D721Med (cell line): ENCODE measurements around the gene SLC10A3.

Experiments used
- DNase-seq: peaks from one replicate; pipeline ENCODE4 v3.0.0; 2011; ENCODE audit warnings: low spot score; ENCODE audit not compliant: insufficient read length
- FAIRE-seq: peaks from 2 replicates; lab custom pipeline; 2011; peaks lifted over from hg19 to GRCh38; lab: Jason Lieb, UNC
- TF ChIP-seq, protein P1 (sequence below): IDR thresholded peaks from 2 replicates; pipeline ENCODE4 v1.5.1; 2012; ENCODE audit warnings: mild to moderate bottlenecking, control low read depth; ENCODE audit not compliant: insufficient read depth; ENCODE audit errors: missing control alignments

The SLC10A3 gene

DNA sequence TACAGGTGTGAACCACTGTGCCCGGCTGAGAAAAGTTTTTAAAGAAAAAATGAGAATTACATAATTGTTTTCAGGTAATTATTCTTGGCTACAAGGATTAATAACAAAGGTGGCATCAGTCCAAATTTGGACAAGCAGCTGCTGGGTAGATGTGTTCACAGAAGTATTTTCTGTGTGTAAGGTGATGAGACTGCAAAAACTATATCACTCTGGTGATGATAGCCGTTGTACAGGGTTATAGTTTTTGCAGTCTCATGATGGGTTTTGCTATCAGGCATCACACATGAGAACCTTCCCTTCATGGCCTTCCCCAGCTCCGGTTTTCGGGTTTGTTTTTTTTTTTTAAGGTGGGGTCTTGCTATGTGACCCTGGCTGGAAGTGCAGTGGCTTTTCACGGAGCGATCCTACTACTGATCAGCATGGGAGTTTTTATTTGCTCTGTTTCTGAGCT, 5.1 kb upstream of the SLC10A3 start:
- DNase-seq (no peak), FAIRE-seq (no peak)
- TF ChIP-seq, protein P1, sequence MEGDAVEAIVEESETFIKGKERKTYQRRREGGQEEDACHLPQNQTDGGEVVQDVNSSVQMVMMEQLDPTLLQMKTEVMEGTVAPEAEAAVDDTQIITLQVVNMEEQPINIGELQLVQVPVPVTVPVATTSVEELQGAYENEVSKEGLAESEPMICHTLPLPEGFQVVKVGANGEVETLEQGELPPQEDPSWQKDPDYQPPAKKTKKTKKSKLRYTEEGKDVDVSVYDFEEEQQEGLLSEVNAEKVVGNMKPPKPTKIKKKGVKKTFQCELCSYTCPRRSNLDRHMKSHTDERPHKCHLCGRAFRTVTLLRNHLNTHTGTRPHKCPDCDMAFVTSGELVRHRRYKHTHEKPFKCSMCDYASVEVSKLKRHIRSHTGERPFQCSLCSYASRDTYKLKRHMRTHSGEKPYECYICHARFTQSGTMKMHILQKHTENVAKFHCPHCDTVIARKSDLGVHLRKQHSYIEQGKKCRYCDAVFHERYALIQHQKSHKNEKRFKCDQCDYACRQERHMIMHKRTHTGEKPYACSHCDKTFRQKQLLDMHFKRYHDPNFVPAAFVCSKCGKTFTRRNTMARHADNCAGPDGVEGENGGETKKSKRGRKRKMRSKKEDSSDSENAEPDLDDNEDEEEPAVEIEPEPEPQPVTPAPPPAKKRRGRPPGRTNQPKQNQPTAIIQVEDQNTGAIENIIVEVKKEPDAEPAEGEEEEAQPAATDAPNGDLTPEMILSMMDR: no peak

DNA sequence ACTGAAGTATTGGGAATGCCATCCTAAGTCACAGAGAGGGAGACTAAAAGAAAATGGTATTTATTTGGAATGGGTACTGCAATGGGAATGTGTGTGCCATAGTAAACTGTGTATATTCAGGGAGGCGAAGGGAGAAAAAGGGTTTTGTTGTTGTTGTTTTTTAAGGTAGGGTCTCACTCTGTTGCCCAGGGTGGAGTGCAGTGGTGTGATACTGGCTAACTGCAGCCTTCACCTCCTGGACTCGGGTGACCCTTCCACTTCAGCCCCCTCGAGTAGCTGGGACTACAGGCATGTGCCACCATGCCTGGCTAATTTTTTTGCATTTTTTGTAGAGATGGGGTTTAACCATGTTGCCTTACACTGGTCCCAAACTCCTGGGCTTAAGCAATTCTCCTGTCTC, 4.3 kb upstream of the SLC10A3 start:
- FAIRE-seq (no peak), DNase-seq (no peak)
- TF ChIP-seq, protein P1: no peak

DNA sequence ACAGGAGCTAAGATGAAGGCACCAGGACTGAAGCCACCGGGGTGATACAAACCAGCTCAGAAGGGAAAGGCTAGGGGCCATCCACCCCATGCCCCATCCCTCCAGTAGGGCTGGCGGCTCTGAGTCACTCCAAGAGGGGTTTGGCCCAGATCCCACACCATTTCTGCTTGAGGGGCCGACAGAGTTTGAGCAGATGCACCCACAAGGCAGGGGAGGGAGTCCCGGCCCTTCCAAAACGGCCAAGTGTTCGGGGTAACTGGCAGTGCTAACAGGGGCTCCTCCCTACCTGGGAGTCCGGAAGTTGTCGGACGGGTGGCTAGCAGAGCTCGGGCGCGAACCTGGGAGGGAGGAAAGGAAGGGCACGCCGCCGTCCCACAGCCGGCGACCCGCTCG, 412 bp downstream of the SLC10A3 start:
- FAIRE-seq (no peak), DNase-seq (no peak)
- TF ChIP-seq, protein P1: no peak

DNA sequence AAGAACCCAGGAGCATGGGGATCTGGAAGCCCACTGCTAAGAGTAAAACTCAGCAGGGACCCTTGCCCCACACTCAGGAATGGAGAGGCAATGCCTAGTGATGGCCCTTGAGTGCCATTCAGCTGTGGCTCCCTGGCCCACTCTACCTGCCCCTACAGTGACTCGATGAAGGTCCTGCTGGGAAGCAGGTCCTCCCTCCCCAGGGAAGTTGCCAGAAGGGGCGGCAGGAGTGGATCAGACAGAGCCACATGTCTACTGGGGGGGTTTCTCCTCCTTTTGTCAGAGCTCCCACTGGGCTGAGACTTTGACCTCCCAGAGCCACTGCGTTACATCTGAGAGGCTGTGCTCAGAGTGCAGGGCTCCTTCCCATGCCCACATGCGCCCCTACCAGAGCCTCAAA, 1.2 kb downstream of the SLC10A3 start:
- no peak for FAIRE-seq
- DNase-seq: no peak
- TF ChIP-seq, protein P1: no peak

DNA sequence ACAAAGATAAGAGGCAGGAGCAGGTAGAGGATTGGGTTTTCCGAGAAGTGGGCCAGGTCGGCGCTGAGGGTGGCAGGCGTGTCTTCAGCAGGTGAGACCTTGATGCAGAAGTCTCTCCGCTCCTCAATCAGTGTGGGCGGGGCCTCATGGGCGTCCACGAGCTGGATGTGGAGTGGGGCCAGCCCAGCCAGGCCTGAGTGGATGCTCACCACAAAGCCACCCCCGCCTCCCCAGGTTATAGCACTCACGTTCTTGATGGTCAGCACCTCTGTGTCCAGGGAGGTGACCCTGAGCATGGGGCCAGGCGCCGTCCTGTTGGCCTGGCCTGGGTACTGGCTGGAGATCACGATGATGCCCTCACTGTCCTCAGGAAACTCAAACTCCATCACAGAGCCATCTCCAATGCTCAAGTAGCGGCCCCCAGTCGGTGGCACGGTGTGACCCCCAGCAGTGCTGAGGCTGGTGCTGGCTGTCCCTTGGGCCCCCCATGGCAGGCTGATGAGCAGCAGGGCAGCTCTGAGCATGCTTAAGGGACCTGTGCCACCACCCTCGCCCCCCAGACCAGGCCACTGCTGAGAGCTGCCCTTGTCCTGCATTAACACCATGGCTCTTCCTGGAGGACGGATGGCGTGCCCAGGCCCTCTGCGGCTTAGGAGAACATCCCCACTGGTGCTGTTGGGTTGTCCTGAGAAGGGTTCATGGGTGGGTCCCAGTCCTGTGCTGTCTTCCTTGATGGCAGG, 1.9 kb downstream of the SLC10A3 start:
- no peak for FAIRE-seq
- no peak for DNase-seq
- TF ChIP-seq, protein P1: no peak

DNA sequence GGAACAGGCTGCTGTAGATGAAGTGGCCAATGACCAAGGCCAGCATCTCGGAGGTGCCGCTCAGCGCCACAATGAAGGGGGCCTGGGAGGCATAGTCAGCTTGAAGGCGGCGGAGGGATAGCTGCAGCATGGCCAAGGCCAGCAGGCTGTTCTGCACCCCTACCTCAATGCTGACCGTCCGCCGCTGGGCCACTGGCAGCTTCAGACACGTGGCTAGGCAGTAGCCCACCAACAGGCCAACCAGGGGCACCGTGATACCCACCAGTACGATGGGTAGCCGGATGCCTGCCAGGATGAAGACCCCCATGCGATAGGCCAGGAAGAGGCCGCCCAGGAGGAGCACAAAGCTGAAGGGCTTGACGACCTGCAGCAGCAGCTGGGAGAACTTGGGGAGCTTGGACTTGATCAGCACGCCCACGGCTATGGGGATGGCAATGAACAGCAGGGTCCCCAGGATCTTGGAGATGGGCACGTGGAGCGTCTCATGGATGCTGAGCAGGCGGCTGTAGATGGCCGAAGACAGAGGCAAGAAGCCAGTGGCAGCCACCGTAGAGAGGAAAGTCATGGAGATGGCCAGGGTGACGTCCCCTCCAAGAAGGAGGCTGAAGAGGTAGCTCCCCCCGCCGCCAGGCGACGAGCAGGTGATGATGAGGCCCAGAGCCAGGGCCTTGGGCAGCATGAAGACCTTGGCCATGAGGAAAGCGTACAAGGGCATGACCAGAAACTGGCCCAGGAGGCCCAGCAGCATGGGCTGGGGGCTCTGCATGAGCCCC, 2.7 kb downstream of the SLC10A3 start:
- FAIRE-seq (no peak), DNase-seq (no peak)
- TF ChIP-seq, protein P1: no peak
